Panc1 (cell line): ENCODE data around the gene PEX3. TPM values are rescaled to one million over a fixed set of nuclear protein-coding genes. Genes with fewer than 3 reads are reported as not detected.

Experiments
- ATAC-seq: fragments of 200-7000 bp; cut with Tn5 transposase; 2 replicates; pipeline ENCODE4 v1.9.1; 2020; ENCODE audit warnings: mild to moderate bottlenecking, moderate library complexity
- BruUV-seq: library from RNA; stranded (reverse); fragments of 400-500 nt; replicated peaks from 2 replicates; lab custom pipeline; 2021; lab: Mats Ljungman, UMichigan
- CTCF ChIA-PET: fragments of 300-600 bp; sonication (Branson Sonifier 250); formaldehyde crosslinking; loops from one replicate; lab custom pipeline; 2022; ENCODE audit warnings: antibody characterized with exemption; lab: Charles Lee
- POLR2A ChIA-PET: fragments of 300-600 bp; sonication (Branson Sonifier 250); formaldehyde crosslinking; loops from one replicate; lab custom pipeline; 2022; ENCODE audit warnings: antibody characterized with exemption; lab: Charles Lee
- DNase-seq: peaks from one replicate; pipeline ENCODE4 v3.0.0-alpha.2; 2010; ENCODE audit warnings: low read depth, low spot score
- H3K27ac ChIP-seq: 2 replicates; pipeline ENCODE4 v1.5.1; 2011; ENCODE audit warnings: mild to moderate bottlenecking, low read length, inconsistent platforms
- H3K27me3 ChIP-seq: fragments of 200-500 bp; sonication (Bioruptor generic); 2 replicates; pipeline ENCODE4 v1.6.0; 2014; ENCODE audit warnings: low read length, inconsistent platforms; ENCODE audit not compliant: control insufficient read depth, insufficient read depth
- H3K36me3 ChIP-seq: fragments of 200-500 bp; sonication (Bioruptor generic); 2 replicates; pipeline ENCODE4 v1.5.1; 2014; ENCODE audit warnings: inconsistent platforms, mild to moderate bottlenecking, low read length, moderate library complexity; ENCODE audit not compliant: control insufficient read depth, insufficient read depth
- H3K4me1 ChIP-seq: 2 replicates; pipeline ENCODE4 v1.5.1; 2011; ENCODE audit warnings: inconsistent platforms, mild to moderate bottlenecking, low read length, moderate library complexity; ENCODE audit not compliant: control insufficient read depth, insufficient read depth
- H3K4me3 ChIP-seq, 2 experiments: 2 replicates each; pipeline ENCODE4 v1.5.1; 2011 to 2012; ENCODE audit warnings: low read depth in 2 of 2, low read length in 2 of 2, mild to moderate bottlenecking in 2 of 2, inconsistent platforms in 1 of 2, moderate library complexity in 1 of 2
- H3K9me3 ChIP-seq: fragments of 200-500 bp; sonication (Bioruptor generic); 2 replicates; pipeline ENCODE4 v1.5.1; 2014; ENCODE audit warnings: low read depth, mild to moderate bottlenecking, inconsistent platforms, low read length, moderate library complexity; ENCODE audit not compliant: control insufficient read depth, insufficient read depth
- POLR2AphosphoS5 ChIP-seq: IDR thresholded peaks from 2 replicates; pipeline ENCODE4 v1.6.1; 2012; ENCODE audit warnings: mild to moderate bottlenecking, low read depth, low read length, moderate library complexity
- SIN3A ChIP-seq: IDR thresholded peaks from 2 replicates; pipeline ENCODE4 v1.6.1; 2012; ENCODE audit warnings: low read depth, mild to moderate bottlenecking, low read length, moderate library complexity, borderline replicate concordance; ENCODE audit not compliant: insufficient read depth
- TCF7L2 ChIP-seq: IDR thresholded peaks from 2 replicates; pipeline ENCODE4 v1.6.1; 2011; ENCODE audit warnings: mild to moderate bottlenecking, low read depth, low read length, inconsistent platforms
- in situ Hi-C: cut with HindIII; loops from 2 replicates; pipeline ENCODE4 v1.10.0; 2016; ENCODE audit warnings: low sequenced_read_pairs, low pct_unique_long_range_greater_than_20kb
- intact Hi-C: fragments of 100-400 bp; cut with micrococcal nuclease; formaldehyde crosslinking; loops from one replicate; pipeline ENCODE4 v1.10.0; 2022; ENCODE audit not compliant: unreplicated experiment
- total RNA-seq: library from RNA; stranded (reverse); gene quantifications from one replicate; pipeline ENCODE4 v1.2.1, GENCODE V29; 2021; ENCODE audit not compliant: unreplicated experiment
- TF ChIP-seq, protein P1 (sequence below), 2 experiments: IDR thresholded peaks; 2 replicates each; pipeline ENCODE4 v1.6.1; 2011 to 2012; ENCODE audit warnings: low read depth in 2 of 2, control low read depth in 1 of 2, low read length in 1 of 2, mild to moderate bottlenecking in 1 of 2, moderate library complexity in 1 of 2; ENCODE audit not compliant: insufficient read depth in 1 of 2
- TF ChIP-seq, protein P2 (sequence below): fragments of 450-650 bp; IDR thresholded peaks from 2 replicates; pipeline ENCODE4 v1.5.1; 2017; ENCODE audit warnings: mild to moderate bottlenecking

Gene PEX3
- total RNA-seq, 1 experiment from 2014 or later: 16.5 TPM

DNA sequence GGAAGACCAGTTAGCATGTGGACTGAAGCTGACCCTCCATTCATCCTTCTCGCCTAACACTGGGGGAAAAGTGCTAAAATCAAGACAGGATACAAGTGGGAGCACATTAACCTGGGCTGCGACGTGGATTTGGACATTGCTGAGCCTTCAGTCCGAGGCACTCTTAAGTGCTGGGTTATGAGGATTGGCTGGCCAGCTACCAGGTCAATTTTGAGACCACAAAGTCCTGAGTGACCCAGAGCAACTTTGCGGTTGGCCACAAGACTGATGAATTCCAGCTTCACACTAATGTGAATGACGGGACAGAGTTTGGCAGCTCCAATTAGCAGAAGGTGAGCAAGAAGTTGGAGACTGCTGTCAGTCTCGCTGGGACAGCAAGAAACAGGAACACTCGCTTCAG is 40.2 kb downstream of the PEX3 start:
- POLR2A ChIA-PET: no interaction called here
- H3K27ac ChIP-seq: no peak overlapping the region
- DNase-seq: no peak
- intact Hi-C loops: no loop called here
- in situ Hi-C loops: no loop called here
- H3K9me3 ChIP-seq: no peaks in the 10 kb centered on the region
- H3K4me3 ChIP-seq: no peak overlapping the region
- CTCF ChIA-PET: no interaction called here
- H3K27me3 ChIP-seq: no peaks in the 10 kb centered on the region
- no peaks in the 10 kb centered on the region for H3K4me1 ChIP-seq
- no peak for TF ChIP-seq TCF7L2
- no peaks in the 10 kb centered on the region for H3K36me3 ChIP-seq
- peak; percentile 42; the same call in 1 of the 2 replicates for ATAC-seq
- BruUV-seq: no TSS peak

DNA sequence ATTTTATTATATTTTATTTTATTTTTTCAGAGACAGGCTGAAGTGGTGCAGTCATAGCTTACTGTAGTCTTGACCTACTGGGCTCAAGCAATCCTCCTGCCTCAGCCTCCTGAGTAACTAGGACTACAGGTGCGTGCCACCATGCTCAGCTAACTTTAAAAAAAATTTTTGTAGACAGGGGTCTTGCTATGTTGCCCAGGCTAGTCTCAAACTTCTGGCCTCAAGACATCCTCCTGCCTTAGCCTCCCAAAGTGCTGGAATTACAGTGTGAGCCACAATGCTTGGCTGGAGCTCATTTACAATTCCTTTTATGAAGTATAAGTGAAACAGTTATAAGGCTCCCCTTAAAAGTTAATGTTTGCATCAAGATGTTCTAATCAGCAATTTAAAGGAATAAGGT is 46.4 kb downstream of the PEX3 start:
- Histone ChIP-seq H3K36me3 (peaks cover 3% of the 10 kb centered on the region; the same call in 1 of the 2 replicates), H3K27me3 (no peaks in the 10 kb centered on the region), H3K4me3 (no peak overlapping the region), H3K4me1 (no peaks in the 10 kb centered on the region), H3K9me3 (no peaks in the 10 kb centered on the region), H3K27ac (no peak overlapping the region)
- intact Hi-C loops: no loop called here
- in situ Hi-C loops: no loop called here
- no TSS peak for BruUV-seq
- ChIA-PET CTCF (no interaction called here), POLR2A (interaction anchor here (1.0 kb wide), 1 partner anchor 16 kb away, joined by 3 read pairs; no protein-coding TSS in a partner anchor)
- no peak for ATAC-seq
- TF ChIP-seq, protein P1, sequence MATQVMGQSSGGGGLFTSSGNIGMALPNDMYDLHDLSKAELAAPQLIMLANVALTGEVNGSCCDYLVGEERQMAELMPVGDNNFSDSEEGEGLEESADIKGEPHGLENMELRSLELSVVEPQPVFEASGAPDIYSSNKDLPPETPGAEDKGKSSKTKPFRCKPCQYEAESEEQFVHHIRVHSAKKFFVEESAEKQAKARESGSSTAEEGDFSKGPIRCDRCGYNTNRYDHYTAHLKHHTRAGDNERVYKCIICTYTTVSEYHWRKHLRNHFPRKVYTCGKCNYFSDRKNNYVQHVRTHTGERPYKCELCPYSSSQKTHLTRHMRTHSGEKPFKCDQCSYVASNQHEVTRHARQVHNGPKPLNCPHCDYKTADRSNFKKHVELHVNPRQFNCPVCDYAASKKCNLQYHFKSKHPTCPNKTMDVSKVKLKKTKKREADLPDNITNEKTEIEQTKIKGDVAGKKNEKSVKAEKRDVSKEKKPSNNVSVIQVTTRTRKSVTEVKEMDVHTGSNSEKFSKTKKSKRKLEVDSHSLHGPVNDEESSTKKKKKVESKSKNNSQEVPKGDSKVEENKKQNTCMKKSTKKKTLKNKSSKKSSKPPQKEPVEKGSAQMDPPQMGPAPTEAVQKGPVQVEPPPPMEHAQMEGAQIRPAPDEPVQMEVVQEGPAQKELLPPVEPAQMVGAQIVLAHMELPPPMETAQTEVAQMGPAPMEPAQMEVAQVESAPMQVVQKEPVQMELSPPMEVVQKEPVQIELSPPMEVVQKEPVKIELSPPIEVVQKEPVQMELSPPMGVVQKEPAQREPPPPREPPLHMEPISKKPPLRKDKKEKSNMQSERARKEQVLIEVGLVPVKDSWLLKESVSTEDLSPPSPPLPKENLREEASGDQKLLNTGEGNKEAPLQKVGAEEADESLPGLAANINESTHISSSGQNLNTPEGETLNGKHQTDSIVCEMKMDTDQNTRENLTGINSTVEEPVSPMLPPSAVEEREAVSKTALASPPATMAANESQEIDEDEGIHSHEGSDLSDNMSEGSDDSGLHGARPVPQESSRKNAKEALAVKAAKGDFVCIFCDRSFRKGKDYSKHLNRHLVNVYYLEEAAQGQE (IDR thresholded peaks at IDR 0.05; ENCODE audit: insufficient read depth in 1 of 2, low read depth in 2 of 2, low read length in 1 of 2): no peak
- TF ChIP-seq POLR2AphosphoS5 (no peak), SIN3A (no peak), TCF7L2 (no peak)
- TF ChIP-seq, protein P2, sequence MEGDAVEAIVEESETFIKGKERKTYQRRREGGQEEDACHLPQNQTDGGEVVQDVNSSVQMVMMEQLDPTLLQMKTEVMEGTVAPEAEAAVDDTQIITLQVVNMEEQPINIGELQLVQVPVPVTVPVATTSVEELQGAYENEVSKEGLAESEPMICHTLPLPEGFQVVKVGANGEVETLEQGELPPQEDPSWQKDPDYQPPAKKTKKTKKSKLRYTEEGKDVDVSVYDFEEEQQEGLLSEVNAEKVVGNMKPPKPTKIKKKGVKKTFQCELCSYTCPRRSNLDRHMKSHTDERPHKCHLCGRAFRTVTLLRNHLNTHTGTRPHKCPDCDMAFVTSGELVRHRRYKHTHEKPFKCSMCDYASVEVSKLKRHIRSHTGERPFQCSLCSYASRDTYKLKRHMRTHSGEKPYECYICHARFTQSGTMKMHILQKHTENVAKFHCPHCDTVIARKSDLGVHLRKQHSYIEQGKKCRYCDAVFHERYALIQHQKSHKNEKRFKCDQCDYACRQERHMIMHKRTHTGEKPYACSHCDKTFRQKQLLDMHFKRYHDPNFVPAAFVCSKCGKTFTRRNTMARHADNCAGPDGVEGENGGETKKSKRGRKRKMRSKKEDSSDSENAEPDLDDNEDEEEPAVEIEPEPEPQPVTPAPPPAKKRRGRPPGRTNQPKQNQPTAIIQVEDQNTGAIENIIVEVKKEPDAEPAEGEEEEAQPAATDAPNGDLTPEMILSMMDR: no peak
- no peak for DNase-seq

DNA sequence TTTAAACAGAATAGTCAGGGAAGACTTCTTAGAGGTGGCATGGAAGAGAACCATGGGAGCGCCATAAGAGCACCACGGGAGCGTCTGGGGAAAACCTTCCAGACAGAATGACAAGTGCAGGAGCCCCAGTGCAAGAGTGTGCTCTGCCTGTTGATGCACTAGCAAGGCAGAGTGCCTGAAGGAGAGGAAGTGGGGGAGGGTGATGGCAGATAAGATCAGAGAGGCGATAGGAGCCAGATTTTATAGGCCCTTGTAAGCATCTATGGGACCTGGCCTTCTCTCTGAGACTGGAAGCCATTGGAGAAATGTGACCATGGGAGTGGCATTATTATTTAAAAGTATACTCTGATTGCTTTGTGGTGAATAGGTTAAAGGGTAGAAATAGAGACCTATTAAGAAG is 47.8 kb downstream of the PEX3 start:
- intact Hi-C loops: no loop called here
- TF ChIP-seq, protein P1 (IDR thresholded peaks at IDR 0.05; ENCODE audit: insufficient read depth in 1 of 2, low read depth in 2 of 2, low read length in 1 of 2): no peak
- TF ChIP-seq TCF7L2 (no peak), POLR2AphosphoS5 (no peak)
- TF ChIP-seq, protein P2: no peak
- H3K36me3 ChIP-seq: peaks cover 3% of the 10 kb centered on the region; the same call in 1 of the 2 replicates

More for the DNA sequence above, 47.8 kb downstream of the PEX3 start:
- POLR2A ChIA-PET: no interaction called here
- Histone ChIP-seq H3K27me3 (no peaks in the 10 kb centered on the region), H3K27ac (no peak overlapping the region), H3K9me3 (no peaks in the 10 kb centered on the region), H3K4me3 (no peak overlapping the region), H3K4me1 (no peaks in the 10 kb centered on the region)
- DNase-seq (no peak), ATAC-seq (no peak)
- in situ Hi-C loops: no loop called here
- CTCF ChIA-PET: no interaction called here
- no TSS peak for BruUV-seq
